HEK293 (cell line): Measurements from ENCODE around the gene RLN2.

Experiments used
- CTCF ChIA-PET: fragments of 350-600 bp; formaldehyde crosslinking; extraction: SDS; loops from one replicate; lab custom pipeline; 2021; ENCODE audit warnings: antibody characterized with exemption; lab: Yijun Ruan, JAX
- POLR2A ChIA-PET: fragments of 300-600 bp; formaldehyde crosslinking; extraction: SDS; loops from one replicate; lab custom pipeline; 2020; ENCODE audit warnings: antibody characterized with exemption, inconsistent platforms; lab: Yijun Ruan, JAX
- H3K27ac ChIP-seq: fragments of 200-500 bp; sonication (Bioruptor generic); 2 replicates; pipeline ENCODE4 v1.5.1; 2014; ENCODE audit warnings: low read depth, low read length, control low read depth, inconsistent platforms; ENCODE audit errors: extremely low read depth
- H3K36me3 ChIP-seq, 2 experiments: fragments of 200-500 bp in 1 of 2; sonication (Bioruptor generic) in 1 of 2; 1 replicate in 1 of 2; 2 replicates in 1 of 2; pipeline ENCODE4 v1.5.1; 2014 to 2017; ENCODE audit warnings: inconsistent platforms in 2 of 2, low read length in 2 of 2; ENCODE audit not compliant: control insufficient read depth in 2 of 2, insufficient read depth in 1 of 2
- H3K4me1 ChIP-seq: fragments of 200-500 bp; sonication (Bioruptor generic); 2 replicates; pipeline ENCODE4 v1.5.1; 2014; ENCODE audit warnings: mild to moderate bottlenecking, low read length, inconsistent platforms; ENCODE audit not compliant: control insufficient read depth, insufficient read depth
- H3K4me3 ChIP-seq: 2 replicates; pipeline ENCODE4 v1.5.1; 2011; ENCODE audit warnings: low read depth, mild to moderate bottlenecking, control low read depth, low read length, moderate library complexity
- H3K9me3 ChIP-seq: fragments of 200-500 bp; sonication (Bioruptor generic); 2 replicates; pipeline ENCODE4 v1.5.1; 2014; ENCODE audit warnings: low read depth, low read length, inconsistent platforms; ENCODE audit not compliant: control insufficient read depth, insufficient read depth
- KLF8 ChIP-seq: fragments of 450-650 bp; formaldehyde crosslinking; IDR thresholded peaks from 2 replicates; pipeline ENCODE4 v1.5.1; 2016; ENCODE audit warnings: missing biosample characterization, missing genetic modification characterization
- MYNN ChIP-seq: fragments of 450-650 bp; formaldehyde crosslinking; IDR thresholded peaks from 2 replicates; pipeline ENCODE4 v1.5.1; 2016; ENCODE audit warnings: missing biosample characterization, missing genetic modification characterization, borderline replicate concordance
- TSHZ1 ChIP-seq: fragments of 450-650 bp; formaldehyde crosslinking; IDR thresholded peaks from 2 replicates; pipeline ENCODE4 v1.5.1; 2016; ENCODE audit warnings: missing biosample characterization, missing genetic modification characterization, borderline replicate concordance
- ZBTB10 ChIP-seq: fragments of 450-650 bp; formaldehyde crosslinking; IDR thresholded peaks from 2 replicates; pipeline ENCODE4 v1.5.1; 2016; ENCODE audit warnings: missing biosample characterization, missing genetic modification characterization
- ZBTB44 ChIP-seq: fragments of 450-650 bp; IDR thresholded peaks from 2 replicates; pipeline ENCODE4 v1.5.1; 2018; ENCODE audit warnings: missing biosample characterization, mild to moderate bottlenecking, missing genetic modification characterization
- ZNF132 ChIP-seq: fragments of 450-650 bp; formaldehyde crosslinking; IDR thresholded peaks from 2 replicates; pipeline ENCODE4 v1.5.1; 2017; ENCODE audit warnings: missing biosample characterization, missing genetic modification characterization, borderline replicate concordance
- ZNF148 ChIP-seq: fragments of 450-650 bp; formaldehyde crosslinking; IDR thresholded peaks from 2 replicates; pipeline ENCODE4 v1.5.0; 2017; ENCODE audit warnings: missing biosample characterization, missing genetic modification characterization, borderline replicate concordance
- ZNF16 ChIP-seq: fragments of 450-650 bp; formaldehyde crosslinking; IDR thresholded peaks from 2 replicates; pipeline ENCODE4 v1.5.1; 2016; ENCODE audit warnings: low read depth, missing biosample characterization, missing genetic modification characterization
- ZNF274 ChIP-seq, 2 experiments: fragments of 200-500 bp in 1 of 2; fragments of 450-650 bp in 1 of 2; sonication (Bioruptor generic) in 1 of 2; formaldehyde crosslinking in 1 of 2; IDR thresholded peaks; 2 replicates each; pipeline versions ENCODE4 v1.5.1 to v1.6.1; 2014 to 2016; ENCODE audit warnings: borderline replicate concordance in 1 of 2, inconsistent platforms in 1 of 2, low read length in 1 of 2, missing biosample characterization in 1 of 2, missing genetic modification characterization in 1 of 2
- ZNF394 ChIP-seq: fragments of 450-650 bp; formaldehyde crosslinking; IDR thresholded peaks from 2 replicates; pipeline ENCODE4 v1.5.1; 2016; ENCODE audit warnings: missing biosample characterization, missing genetic modification characterization, mild to moderate bottlenecking, moderate library complexity, borderline replicate concordance
- ZNF48 ChIP-seq: fragments of 450-650 bp; formaldehyde crosslinking; IDR thresholded peaks from 2 replicates; pipeline ENCODE4 v1.5.1; 2016; ENCODE audit warnings: missing biosample characterization, missing genetic modification characterization
- ZNF530 ChIP-seq: fragments of 450-650 bp; formaldehyde crosslinking; IDR thresholded peaks from 2 replicates; pipeline ENCODE4 v1.5.1; 2016; ENCODE audit warnings: low read depth, missing biosample characterization, missing genetic modification characterization
- ZNF544 ChIP-seq: fragments of 450-650 bp; formaldehyde crosslinking; IDR thresholded peaks from 2 replicates; pipeline ENCODE4 v1.5.0; 2017; ENCODE audit warnings: missing biosample characterization, missing genetic modification characterization
- ZNF596 ChIP-seq: fragments of 450-650 bp; IDR thresholded peaks from 2 replicates; pipeline ENCODE4 v1.5.0; 2018; ENCODE audit warnings: missing biosample characterization, mild to moderate bottlenecking, missing genetic modification characterization, moderate library complexity
- ZNF701 ChIP-seq: fragments of 450-650 bp; formaldehyde crosslinking; IDR thresholded peaks from 2 replicates; pipeline ENCODE4 v1.5.1; 2016; ENCODE audit warnings: missing biosample characterization, missing genetic modification characterization
- ZNF76 ChIP-seq: fragments of 450-650 bp; formaldehyde crosslinking; IDR thresholded peaks from 2 replicates; pipeline ENCODE4; 2016; ENCODE audit warnings: low read depth, missing biosample characterization, missing genetic modification characterization, borderline replicate concordance
- TF ChIP-seq, protein P1 (sequence below): fragments of 450-650 bp; formaldehyde crosslinking; IDR thresholded peaks from 2 replicates; pipeline ENCODE4 v1.5.1; 2016; ENCODE audit warnings: missing biosample characterization, missing genetic modification characterization
- TF ChIP-seq, protein P2 (sequence below): fragments of 450-650 bp; formaldehyde crosslinking; IDR thresholded peaks from 2 replicates; pipeline ENCODE4 v1.5.1; 2016; ENCODE audit warnings: missing biosample characterization, missing genetic modification characterization

Gene RLN2

DNA sequence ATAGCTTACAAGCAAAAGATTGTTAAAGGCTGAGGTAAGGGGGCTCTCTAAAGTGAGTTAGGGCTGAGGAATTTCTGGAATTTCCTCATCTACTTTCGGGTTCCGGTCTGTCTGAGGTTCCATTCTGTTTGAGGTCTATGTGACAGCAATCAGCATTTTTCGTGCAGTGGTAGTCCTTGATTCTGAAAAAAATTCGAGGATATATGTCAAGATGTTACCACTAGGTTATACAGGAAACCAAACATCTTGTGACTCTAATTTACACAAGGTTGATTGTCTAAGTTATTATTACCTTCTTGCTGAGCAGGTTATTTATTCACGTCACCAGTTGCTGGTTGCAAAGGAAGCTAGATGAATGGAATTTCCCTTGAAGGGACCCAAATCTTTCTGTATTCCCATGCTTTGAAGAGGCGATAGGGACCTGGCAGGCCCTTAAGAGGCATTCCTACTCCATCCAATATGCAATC lies 35.2 kb downstream of the RLN2 start (continued):
- TF ChIP-seq ZBTB10 (tag by site-specific recombination): no peak

- TF ChIP-seq ZNF394 (tag by site-specific recombination) (no peak), MYNN (tag by site-specific recombination) (no peak), ZNF530 (no peak), ZNF701 (tag by site-specific recombination) (no peak), ZNF544 (no peak), ZNF48 (tag by site-specific recombination) (no peak), ZNF16 (tag by site-specific recombination) (no peak), ZNF76 (tag by site-specific recombination) (no peak), ZNF148 (tag by site-specific recombination) (no peak), KLF8 (tag by site-specific recombination) (no peak), ZNF596 (tag by site-specific recombination) (no peak), ZNF274 (IDR thresholded peaks at IDR 0.05; ENCODE audit: low read length) (no peak), ZNF274 (tag by site-specific recombination; IDR thresholded peaks at IDR 0.05; ENCODE audit: borderline replicate concordance) (no peak), TSHZ1 (tag by site-specific recombination) (no peak), ZNF132 (tag by site-specific recombination) (no peak), ZBTB44 (tag by site-specific recombination) (no peak)
- TF ChIP-seq, protein P1, sequence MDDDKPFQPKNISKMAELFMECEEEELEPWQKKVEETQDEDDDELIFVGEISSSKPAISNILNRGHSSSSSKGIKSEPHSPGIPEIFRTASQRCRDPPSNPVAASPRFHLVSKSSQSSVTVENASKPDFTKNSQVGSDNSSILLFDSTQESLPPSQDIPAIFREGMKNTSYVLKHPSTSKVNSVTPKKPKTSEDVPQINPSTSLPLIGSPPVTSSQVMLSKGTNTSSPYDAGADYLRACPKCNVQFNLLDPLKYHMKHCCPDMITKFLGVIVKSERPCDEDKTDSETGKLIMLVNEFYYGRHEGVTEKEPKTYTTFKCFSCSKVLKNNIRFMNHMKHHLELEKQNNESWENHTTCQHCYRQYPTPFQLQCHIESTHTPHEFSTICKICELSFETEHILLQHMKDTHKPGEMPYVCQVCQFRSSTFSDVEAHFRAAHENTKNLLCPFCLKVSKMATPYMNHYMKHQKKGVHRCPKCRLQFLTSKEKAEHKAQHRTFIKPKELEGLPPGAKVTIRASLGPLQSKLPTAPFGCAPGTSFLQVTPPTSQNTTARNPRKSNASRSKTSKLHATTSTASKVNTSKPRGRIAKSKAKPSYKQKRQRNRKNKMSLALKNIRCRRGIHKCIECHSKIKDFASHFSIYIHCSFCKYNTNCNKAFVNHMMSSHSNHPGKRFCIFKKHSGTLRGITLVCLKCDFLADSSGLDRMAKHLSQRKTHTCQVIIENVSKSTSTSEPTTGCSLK (tag by site-specific recombination): no peak
- TF ChIP-seq, protein P2, sequence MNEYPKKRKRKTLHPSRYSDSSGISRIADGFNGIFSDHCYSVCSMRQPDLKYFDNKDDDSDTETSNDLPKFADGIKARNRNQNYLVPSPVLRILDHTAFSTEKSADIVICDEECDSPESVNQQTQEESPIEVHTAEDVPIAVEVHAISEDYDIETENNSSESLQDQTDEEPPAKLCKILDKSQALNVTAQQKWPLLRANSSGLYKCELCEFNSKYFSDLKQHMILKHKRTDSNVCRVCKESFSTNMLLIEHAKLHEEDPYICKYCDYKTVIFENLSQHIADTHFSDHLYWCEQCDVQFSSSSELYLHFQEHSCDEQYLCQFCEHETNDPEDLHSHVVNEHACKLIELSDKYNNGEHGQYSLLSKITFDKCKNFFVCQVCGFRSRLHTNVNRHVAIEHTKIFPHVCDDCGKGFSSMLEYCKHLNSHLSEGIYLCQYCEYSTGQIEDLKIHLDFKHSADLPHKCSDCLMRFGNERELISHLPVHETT: no peak
- H3K4me3 ChIP-seq: no peak overlapping the region
- H3K4me1 ChIP-seq: no peaks in the 10 kb centered on the region
- H3K36me3 ChIP-seq: no peaks in the 10 kb centered on the region
- H3K9me3 ChIP-seq: no peaks in the 10 kb centered on the region
- CTCF ChIA-PET: interaction anchor here (0.5 to 1.1 kb wide), 2 partner anchors 9 to 712 kb away, joined by 3 read pairs; no protein-coding TSS in a partner anchor
- no peak overlapping the region for H3K27ac ChIP-seq
- POLR2A ChIA-PET: no interaction called here
Observed at GRCh38 chr9:5265939-5266338, 38.6 kb downstream of the RLN2 start.
